HTR-8/SVneo (cell line): ENCODE measurements around the gene PGA4.

Experiments
- DNase-seq: peaks from one replicate; pipeline ENCODE4 v3.0.0; 2011; ENCODE audit warnings: low spot score, mixed read lengths; ENCODE audit not compliant: insufficient read length
- FAIRE-seq: peaks from 2 replicates; lab custom pipeline; 2011; peaks lifted over from hg19 to GRCh38; lab: Jason Lieb, UNC

Gene PGA4

GRCh38 chr11:61273178-61274078, 51.3 kb downstream of the PGA4 start:
- DNase-seq = no peak
- FAIRE-seq = no peak

DNA sequence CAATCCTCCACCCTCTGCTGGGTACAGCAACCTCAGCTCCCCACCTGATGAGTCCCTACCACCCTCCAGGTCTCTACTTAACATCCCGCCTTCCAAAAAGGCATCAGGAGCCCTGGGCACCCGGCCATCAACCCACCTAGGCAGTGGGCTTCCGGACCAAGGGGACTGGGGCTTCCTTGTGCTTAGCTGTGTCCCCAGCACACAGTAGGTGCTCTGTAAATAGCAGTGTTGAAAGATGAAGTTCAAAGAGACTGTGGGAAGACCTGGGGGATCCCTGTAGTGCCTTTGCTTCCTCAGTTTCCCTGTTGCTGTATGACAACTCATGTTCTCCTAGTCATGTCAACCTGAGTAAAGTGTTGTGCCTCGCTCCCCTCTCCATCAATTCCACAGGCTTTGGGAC, 51.9 kb downstream of the PGA4 start:
- FAIRE-seq (no peak), DNase-seq (no peak)

DNA sequence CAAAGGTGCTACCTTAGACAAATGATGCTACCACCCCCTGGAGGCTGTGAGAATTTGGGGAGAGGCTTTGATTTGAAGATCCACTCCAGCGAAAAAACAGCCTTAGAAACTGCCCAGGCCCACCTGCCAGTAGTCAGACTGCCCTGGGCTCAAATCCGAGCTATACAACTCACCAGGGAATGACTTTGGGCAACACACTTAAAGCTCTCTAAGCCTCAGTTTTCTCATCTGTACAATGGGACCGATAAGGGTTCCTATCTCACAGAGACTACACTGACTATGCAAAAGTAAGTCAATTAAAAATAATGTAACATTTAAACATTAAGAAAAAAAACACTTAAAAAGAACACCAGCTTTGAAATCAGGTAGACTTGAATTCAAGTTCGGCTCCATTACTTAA, 53.0 kb downstream of the PGA4 start:
- FAIRE-seq = no peak
- no peak for DNase-seq

- FAIRE-seq (no peak), DNase-seq (no peak)
Observed at GRCh38 chr11:61277186-61278000, 55.2 kb downstream of the PGA4 start.

DNA sequence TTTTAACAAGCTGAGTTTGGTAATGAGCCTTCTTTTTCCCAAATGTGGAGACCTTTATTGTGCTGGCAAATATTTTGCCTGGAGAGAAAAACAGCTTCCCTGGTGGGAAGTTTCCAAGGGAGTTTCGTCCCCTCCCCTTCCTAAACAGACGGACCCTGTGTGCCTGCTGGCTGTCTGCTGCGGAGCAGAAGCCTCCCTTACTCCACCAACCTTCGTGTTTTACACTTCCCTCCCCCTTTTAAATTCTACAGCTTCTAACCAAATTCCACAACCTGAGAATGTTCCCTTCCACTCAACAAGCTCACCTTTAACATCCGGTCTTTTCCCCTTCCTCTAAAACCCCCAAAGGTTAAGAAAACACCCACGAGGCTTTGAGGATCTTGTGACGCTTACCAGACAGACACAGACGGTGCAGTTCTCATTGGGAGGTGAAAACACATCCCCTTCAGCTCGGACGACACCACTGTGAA, 55.9 kb downstream of the PGA4 start:
- DNase-seq = no peak
- FAIRE-seq = no peak

DNA sequence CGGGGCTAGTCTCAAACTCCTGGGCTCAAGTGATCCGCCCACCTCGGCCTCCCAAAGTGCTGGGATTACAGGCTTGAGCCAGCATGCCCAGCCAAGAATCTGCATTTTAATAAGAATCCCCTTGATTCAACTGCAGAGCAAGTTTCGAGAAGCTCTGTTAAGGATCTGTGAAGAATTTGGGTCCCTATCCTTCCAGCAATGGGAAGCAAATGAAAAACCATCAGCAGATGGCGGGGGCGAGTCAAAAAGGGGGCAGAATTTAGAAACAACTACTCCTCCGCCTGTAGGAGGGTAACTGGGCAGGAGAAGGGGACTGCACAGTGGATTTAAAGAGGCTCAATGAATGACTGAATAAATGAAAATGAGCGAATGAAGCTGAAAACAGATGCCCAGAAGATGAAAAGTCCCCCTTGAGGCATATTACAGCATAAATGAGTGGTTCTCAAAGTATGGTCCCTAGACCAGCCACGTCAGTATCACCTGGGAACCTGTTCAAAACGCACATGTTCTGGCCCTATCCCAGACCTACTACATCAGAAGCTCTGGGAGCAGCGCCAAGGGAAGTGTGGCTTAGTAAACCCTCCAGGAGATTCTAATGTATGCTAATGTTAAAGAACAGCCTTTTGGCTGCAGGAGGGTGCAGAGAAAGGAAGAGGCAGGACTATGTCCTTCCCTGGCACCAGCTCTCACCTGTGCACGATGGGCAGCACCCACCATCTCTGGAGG, 58.0 kb downstream of the PGA4 start:
- no peak for FAIRE-seq

GRCh38 chr11:61280883-61281580, 58.9 kb downstream of the PGA4 start:
- DNase-seq (no peak), FAIRE-seq (no peak)

More for the DNA sequence above, 58.0 kb downstream of the PGA4 start:
- DNase-seq = no peak
